NT2/D1 (cell line): ENCODE measurements around the gene PTPRN.

Experiments used
- SUZ12 ChIP-seq: IDR thresholded peaks from 2 replicates; pipeline ENCODE4 v1.6.1; 2011; ENCODE audit not compliant: insufficient read length, insufficient read depth; ENCODE audit errors: extremely low read depth
- YY1 ChIP-seq: IDR thresholded peaks from 2 replicates; pipeline ENCODE4 v1.6.1; 2011; ENCODE audit not compliant: insufficient read length, insufficient read depth
- ZNF274 ChIP-seq: IDR thresholded peaks from 2 replicates; pipeline ENCODE4 v1.6.1; 2011; ENCODE audit warnings: mild to moderate bottlenecking, low read depth, low read length

DNA sequence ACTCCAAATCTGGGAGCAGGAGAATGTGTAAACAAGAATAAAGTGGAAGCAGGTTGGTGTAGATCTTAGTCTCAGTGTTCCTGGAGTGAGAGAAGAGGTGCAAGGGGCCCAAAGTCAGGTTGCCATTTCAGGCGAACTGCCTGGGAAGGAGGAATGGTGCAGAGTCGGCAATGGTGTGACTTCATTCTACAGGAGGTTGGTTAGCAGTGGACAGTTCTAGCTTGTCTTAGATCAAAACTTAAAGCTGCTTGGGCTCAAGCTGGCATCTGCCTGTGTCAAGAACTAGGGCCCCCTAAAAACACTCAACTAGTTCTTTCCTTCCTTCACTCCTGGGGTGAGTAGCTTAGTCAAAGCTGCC lies 60.4 kb downstream of the PTPRN start:
- TF ChIP-seq ZNF274 (no peak), YY1 (no peak), SUZ12 (no peak)
